Vagina (tissue), 2 donors: ENCODE results near the gene ERICH4. TPM values are rescaled to one million over a fixed set of nuclear protein-coding genes. Genes with fewer than 3 reads are reported as not detected.
"Not testable (repeated sequence)": the region's sequence is repeated elsewhere in the genome, so short reads cannot be mapped to it uniquely, and the experiment has no call there.

Experiments used
- DNase-seq, 2 donors: peaks; one replicate each; pipeline ENCODE4 v3.0.0-alpha.2; 2017; ENCODE audit errors: extremely low spot score in 2 of 2
- H3K27ac ChIP-seq: fragments of 200-600 bp; sonication (generic); one replicate; pipeline ENCODE4 v1.5.1; 2019
- H3K27me3 ChIP-seq: fragments of 200-600 bp; sonication (generic); one replicate; pipeline ENCODE4 v1.5.1; 2019
- H3K36me3 ChIP-seq, 2 donors: fragments of 200-600 bp; sonication (generic); one replicate each; pipeline ENCODE4 v1.5.1; 2017 to 2019
- H3K4me1 ChIP-seq: fragments of 200-600 bp; sonication (generic); one replicate; pipeline ENCODE4 v1.5.1; 2019
- H3K4me3 ChIP-seq, 2 donors: fragments of 200-600 bp; sonication (generic); 1 replicate in 1 of 2; 2 replicates in 1 of 2; pipeline ENCODE4 v1.5.1; 2016 to 2019
- H3K9me3 ChIP-seq: fragments of 200-600 bp; sonication (generic); one replicate; pipeline ENCODE4 v1.5.1; 2019
- CTCF ChIP-seq, 3 experiments: fragments of 450-650 bp in 2 of 3; fragments of 200-600 bp in 1 of 3; sonication (generic) in 1 of 3; IDR thresholded peaks; one replicate each; pipeline ENCODE4 v1.5.1; 2017 to 2019; ENCODE audit warnings: antibody characterized with exemption in 3 of 3, mild to moderate bottlenecking in 2 of 3, moderate library complexity in 2 of 3
- POLR2A ChIP-seq, 2 donors: fragments of 450-650 bp; IDR thresholded peaks; one replicate each; pipeline ENCODE4 v1.6.1; 2017; ENCODE audit warnings: antibody characterized with exemption in 2 of 2, mild to moderate bottlenecking in 2 of 2, moderate library complexity in 2 of 2
- POLR2AphosphoS5 ChIP-seq, 2 donors: sonication (generic); formaldehyde crosslinking; IDR thresholded peaks; one replicate each; pipeline ENCODE4 v1.9.0; 2017; ENCODE audit warnings: antibody characterized with exemption in 2 of 2, mild to moderate bottlenecking in 2 of 2, low read depth in 1 of 2; ENCODE audit not compliant: insufficient read depth in 1 of 2
- intact Hi-C: fragments of 100-400 bp; cut with DNase I; formaldehyde crosslinking; loops from one replicate; pipeline ENCODE4 v1.15.1; 2023
- total RNA-seq: library from RNA; depleted of rRNA; stranded (reverse); fragments of >200 nt; gene quantifications from one replicate; pipeline ENCODE4 v1.2.3, GENCODE V29; 2016

Gene ERICH4
- total RNA-seq, 1 donor from 2014 or later, result not detected

DNA sequence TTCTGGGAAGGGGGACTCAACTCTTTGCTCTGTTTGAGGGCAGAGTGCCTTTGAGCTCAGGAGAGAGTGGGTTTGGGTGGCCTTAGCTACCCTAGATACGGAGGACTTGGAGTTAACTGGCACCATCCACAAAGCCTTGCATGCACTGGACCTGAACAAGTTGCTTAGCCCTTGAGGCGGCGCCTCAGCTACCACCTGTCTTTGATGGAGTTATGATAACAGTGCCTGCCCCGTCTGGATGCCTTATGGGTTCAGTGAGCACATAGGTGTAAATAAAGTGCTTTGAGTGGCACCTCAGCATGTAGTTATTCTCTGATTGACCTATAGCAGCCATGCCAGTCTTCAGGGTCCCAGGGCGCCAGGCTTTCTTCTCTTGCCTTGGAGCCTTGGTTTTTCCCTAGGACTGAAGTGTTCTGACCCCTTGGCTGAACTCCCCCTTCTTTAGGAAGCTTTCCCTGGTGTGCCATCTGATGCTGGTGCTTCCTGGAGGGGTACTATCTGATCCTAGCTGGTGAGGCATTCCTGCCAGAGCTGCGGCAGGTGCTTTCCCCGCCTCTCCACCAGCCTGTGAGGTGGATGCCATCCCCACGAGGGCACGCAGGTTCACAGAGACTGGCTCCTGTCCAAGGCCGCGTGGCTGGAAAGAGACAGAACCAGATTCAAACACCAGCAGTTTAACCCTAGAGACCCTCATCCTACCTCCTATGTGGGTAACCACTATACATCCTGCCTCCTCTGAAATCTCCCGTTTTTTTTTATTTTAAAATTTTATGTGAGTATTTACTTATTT lies 39.6 kb upstream of the ERICH4 start:
- no peak overlapping the region for H3K4me3 ChIP-seq
- no peaks in the 10 kb centered on the region for H3K9me3 ChIP-seq
- H3K36me3 ChIP-seq, result no peaks in the 10 kb centered on the region
- H3K4me1 ChIP-seq, result peaks cover 60% of the 10 kb centered on the region
- TF ChIP-seq POLR2A (IDR thresholded peaks at IDR 0.05), result no peak
- no peak for TF ChIP-seq CTCF (IDR thresholded peaks at IDR 0.05)
- no peak for TF ChIP-seq POLR2AphosphoS5 (IDR thresholded peaks at IDR 0.05; ENCODE audit: insufficient read depth in 1 of 2, low read depth in 1 of 2)
- H3K27me3 ChIP-seq, result no peaks in the 10 kb centered on the region
- intact Hi-C loops, result no loop called here
- H3K27ac ChIP-seq, result peak overlapping the region; percentile 39
- no peak for DNase-seq

DNA sequence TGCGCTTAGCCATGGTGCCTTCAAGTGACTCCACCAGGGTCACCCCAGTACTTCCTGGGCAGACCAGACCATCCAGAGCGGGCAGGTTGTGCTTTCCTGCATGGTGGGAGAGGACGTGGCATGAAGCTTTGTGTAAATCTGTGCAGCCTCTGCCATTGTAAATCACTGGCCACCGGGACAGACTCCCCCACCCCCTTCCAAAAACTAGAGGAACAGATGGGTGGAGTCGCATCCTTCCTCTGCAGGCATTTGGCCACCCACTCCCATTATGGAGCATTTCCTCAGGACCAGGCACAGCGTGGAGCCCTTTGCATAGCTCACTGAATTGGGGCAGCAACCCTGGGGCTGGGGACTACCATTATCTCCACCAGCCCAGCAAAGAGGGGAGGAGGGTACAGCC lies 37.2 kb upstream of the ERICH4 start:
- no peak for DNase-seq

DNA sequence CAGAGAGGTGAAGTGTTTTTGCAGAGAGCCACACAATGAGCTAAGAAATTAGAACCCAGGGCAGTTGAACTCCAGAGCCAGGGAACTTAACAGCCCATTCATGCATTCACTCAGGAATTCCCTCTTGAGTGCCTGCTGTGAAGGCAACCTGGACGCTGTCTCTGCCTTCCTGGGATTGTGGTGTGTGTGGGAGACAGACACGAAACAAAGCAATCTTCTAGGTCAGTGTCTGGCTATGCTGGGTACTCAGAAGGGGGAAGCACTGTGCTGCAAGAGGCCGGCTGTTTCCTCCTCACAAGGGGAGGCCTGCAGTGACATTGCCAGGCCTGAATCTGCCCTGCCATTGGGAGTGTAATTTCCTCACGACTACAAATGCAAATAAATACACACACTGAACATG lies 35.7 kb upstream of the ERICH4 start:
- intact Hi-C loops, result no loop called here
- TF ChIP-seq POLR2AphosphoS5 (IDR thresholded peaks at IDR 0.05; ENCODE audit: insufficient read depth in 1 of 2, low read depth in 1 of 2), result no peak
- TF ChIP-seq CTCF (IDR thresholded peaks at IDR 0.05), result no peak
- no peak for TF ChIP-seq POLR2A (IDR thresholded peaks at IDR 0.05)
- H3K27ac ChIP-seq, result no peak overlapping the region

More for the DNA sequence above, 37.2 kb upstream of the ERICH4 start:
- intact Hi-C loops, result no loop called here
- TF ChIP-seq POLR2A (IDR thresholded peaks at IDR 0.05), result no peak
- TF ChIP-seq CTCF (IDR thresholded peaks at IDR 0.05), result no peak
- TF ChIP-seq POLR2AphosphoS5 (IDR thresholded peaks at IDR 0.05; ENCODE audit: insufficient read depth in 1 of 2, low read depth in 1 of 2), result no peak
- peaks cover 0 to 4% of the 10 kb centered on the region in 2 donors for H3K36me3 ChIP-seq
- no peaks in the 10 kb centered on the region for H3K9me3 ChIP-seq
- H3K27ac ChIP-seq, result peak overlapping the region; percentile 72
- H3K4me3 ChIP-seq, result no peak overlapping the region
- no peaks in the 10 kb centered on the region for H3K27me3 ChIP-seq
- H3K4me1 ChIP-seq, result peaks cover 46% of the 10 kb centered on the region

GRCh38 chr19:41408256-41408655 lies 34.7 kb upstream of the ERICH4 start:
- H3K36me3 ChIP-seq, result peaks cover 0 to 19% of the 10 kb centered on the region in 2 donors
- H3K4me3 ChIP-seq, result no peak overlapping the region
- H3K27ac ChIP-seq, result no peak overlapping the region
- TF ChIP-seq CTCF (IDR thresholded peaks at IDR 0.05), result no peak
- no peak for TF ChIP-seq POLR2AphosphoS5 (IDR thresholded peaks at IDR 0.05; ENCODE audit: insufficient read depth in 1 of 2, low read depth in 1 of 2)
- TF ChIP-seq POLR2A (IDR thresholded peaks at IDR 0.05), result no peak
- peaks cover 37% of the 10 kb centered on the region for H3K4me1 ChIP-seq
- H3K27me3 ChIP-seq, result no peaks in the 10 kb centered on the region
- intact Hi-C loops, result no loop called here
- no peaks in the 10 kb centered on the region for H3K9me3 ChIP-seq
- DNase-seq, result no peak

More for the DNA sequence above, 35.7 kb upstream of the ERICH4 start:
- no peak overlapping the region for H3K4me3 ChIP-seq
- H3K9me3 ChIP-seq, result no peaks in the 10 kb centered on the region
- H3K27me3 ChIP-seq, result no peaks in the 10 kb centered on the region
- H3K4me1 ChIP-seq, result peaks cover 46% of the 10 kb centered on the region
- no peak for DNase-seq
- peaks cover 0 to 17% of the 10 kb centered on the region in 2 donors for H3K36me3 ChIP-seq

- H3K9me3 ChIP-seq, H3K27ac ChIP-seq, H3K27me3 ChIP-seq, DNase-seq, intact Hi-C loops, H3K4me3 ChIP-seq: not testable (repeated sequence)
- Histone ChIP-seq H3K36me3 (peaks cover 0 to 25% of the 10 kb centered on the region in 2 donors), H3K4me1 (peaks cover 33% of the 10 kb centered on the region)
Observed at GRCh38 chr19:41408846-41409245, 34.1 kb upstream of the ERICH4 start.
